ENCODE results near the gene CUX1.

GRCh38 chr7:102152672-102153598, 335.5 kb downstream of the CUX1 start:
- TF ChIP-seq EP300 (IDR thresholded peaks at IDR 0.05) = no peak
- no peak for TF ChIP-seq CTCF (IDR thresholded peaks at IDR 0.05)

Measured in suprapubic skin (tissue), 3 donors.